ENCODE measurements around the gene PTPRR.
A peak's percentile ranks its signal among the peaks of the same experiment; 100 is the strongest.

The PTPRR gene

GRCh38 chr12:70908978-70909377, 11.6 kb downstream of the PTPRR start:
- DNase-seq: no peak

DNA sequence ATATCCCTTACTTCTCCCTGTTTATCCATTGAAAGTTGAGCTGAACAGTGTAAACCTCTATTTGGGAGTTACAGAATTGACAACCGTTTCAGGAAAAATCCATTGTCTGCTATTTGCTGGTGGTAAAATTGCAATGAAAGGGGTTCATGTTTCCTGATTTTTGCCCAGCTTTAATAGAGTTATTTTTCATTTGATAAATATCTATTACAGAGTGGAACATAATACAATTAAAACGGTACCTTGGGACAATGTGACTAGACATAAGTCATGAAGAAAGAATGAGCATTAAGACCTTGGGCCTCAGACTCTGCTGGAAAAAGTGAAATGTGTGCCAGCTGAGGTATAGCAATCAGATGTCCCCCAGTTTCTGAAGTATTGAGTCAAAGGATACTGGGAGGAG, 13.1 kb downstream of the PTPRR start:
- no peak for DNase-seq

- DNase-seq: no peak
These were observed 24.6 kb downstream of the PTPRR start for GRCh38 chr12:70895956-70896355.

GRCh38 chr12:70892593-70892992, 27.9 kb downstream of the PTPRR start:
- DNase-seq: no peak

DNA sequence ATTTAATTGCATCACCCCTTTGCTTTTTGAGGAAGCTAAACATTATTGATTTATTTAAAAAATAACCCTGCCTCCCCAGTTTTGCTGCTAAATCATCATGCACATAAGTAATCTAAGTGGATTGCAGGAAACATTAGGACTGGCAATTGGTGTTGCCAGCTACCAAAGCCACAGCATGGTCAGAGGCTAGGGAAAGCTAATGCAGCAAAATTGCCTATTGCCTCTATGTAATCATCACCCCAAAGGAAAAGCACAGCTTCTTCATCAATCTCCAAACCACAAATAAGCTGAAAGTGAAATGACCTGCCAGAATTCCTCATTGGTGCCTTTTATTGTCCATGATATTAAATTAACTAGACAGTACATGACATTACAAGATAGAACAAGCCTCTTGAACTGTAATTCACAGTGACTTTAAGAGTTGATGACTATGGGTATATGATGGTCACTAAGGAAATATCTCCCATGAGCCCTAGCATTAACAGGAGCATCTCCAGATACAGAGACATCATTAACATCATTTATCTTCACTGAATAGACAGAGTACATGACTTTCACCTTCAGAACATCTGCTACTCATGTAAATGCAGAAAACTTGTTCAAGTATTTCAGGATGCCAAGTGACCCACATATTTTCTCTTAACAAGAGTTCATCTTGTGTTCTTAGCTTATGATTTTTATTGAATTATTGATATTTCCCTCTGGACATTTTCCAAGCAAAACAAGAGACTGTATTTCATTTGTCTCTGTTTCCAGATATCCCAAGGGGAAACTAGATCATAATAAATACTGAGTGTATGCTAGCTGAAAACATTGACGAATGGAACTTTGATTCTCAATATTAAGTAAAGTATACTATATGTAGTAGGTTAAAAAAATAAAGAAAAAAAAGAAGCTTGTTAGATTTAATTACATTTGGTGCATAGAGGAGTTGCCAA, 29.4 kb downstream of the PTPRR start:
- DNase-seq: no peak

DNA sequence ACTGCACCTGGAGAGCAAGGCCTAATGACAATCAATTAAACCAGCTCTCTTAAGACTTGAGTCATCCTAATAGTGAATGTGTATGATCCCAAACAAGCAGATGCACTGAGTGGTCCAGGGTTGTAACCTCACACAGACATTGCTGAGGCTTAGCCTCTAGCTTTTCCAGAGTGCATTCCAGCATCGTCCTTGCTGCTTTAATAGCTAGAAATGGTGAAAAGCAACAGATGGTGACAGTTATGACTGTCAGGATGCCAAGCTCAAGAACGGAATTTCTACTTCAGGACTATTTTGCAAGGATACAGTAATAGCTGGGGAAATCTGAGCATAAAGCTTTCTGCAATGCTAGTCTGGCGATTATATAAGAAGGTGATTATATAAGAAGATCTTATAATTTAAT, 34.6 kb downstream of the PTPRR start:
- DNase-seq: no peak

- DNase-seq: no peak
These were observed 36.7 kb downstream of the PTPRR start for GRCh38 chr12:70883855-70884254.

- DNase-seq: no peak
These were observed 39.8 kb downstream of the PTPRR start for GRCh38 chr12:70880744-70881143.

DNA sequence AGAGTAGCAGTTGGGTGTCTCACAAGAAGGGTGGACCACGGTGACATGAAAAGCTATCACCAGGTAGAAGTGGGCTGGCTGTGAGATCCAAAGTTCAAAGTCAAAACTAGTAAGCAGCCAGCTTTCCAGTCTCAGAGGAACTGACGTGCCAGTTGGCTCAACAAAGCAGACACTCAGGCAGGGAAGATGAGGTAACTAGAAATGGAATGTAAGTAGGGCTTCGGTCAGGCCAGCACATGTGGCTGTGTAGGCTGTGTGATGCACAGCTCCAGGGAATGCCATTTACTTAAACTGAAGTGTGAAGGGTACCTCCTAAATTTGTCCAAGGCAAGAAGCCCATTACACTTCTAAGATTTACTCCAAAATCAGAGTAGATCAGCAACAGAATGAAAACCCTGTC, 43.6 kb downstream of the PTPRR start:
- DNase-seq: no peak

DNA sequence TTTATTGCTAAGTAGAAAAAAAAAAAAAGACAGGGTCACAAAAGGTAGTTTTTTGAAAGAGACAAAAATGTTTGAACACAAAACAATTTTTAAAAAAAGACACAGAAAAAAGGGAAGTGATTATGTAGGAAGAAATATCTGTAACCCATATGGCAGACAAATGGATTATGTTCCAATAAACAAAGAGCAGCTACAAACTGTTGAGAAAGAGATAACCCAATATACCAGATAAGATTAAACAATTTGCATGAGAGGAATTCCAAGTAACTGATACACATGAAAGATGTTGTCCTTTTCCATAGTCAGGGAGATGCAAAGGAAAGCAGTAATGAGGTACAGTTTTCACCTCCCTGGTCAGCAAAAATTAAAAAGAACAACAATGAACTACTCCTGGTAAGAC, 44.9 kb downstream of the PTPRR start:
- no peak for DNase-seq

DNA sequence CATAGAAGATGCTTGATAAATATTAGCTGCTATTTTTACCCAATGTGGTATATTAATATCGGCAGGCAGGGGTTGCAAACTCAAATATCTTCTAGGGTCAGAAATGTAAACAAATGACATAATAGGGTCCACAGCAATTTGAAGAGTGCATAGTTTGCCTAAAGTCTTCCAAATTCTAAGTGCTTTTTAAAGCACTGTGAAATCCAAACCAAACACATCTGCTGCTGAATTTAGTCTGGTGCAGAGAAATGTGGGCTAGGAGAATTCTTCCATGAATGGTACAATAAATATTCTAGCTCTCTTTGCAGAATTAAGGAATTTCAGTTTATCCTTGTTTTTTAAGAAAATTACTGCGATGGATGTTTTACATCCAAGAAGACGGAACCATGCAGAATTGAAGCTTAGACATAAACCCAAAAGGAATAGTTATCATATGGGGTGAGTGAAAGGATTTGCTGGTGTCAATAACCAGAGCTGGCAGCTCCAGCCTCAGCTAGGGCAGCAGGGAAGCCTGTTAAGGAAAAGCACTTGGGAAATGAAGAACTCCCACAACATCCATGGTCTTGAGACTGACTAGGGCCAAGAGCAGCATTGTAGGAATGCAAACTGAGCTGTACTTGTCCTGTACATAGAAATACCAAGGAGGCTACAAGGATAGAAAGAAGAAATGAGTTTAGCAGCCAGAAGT, 65.5 kb downstream of the PTPRR start:
- DNase-seq: no peak

DNA sequence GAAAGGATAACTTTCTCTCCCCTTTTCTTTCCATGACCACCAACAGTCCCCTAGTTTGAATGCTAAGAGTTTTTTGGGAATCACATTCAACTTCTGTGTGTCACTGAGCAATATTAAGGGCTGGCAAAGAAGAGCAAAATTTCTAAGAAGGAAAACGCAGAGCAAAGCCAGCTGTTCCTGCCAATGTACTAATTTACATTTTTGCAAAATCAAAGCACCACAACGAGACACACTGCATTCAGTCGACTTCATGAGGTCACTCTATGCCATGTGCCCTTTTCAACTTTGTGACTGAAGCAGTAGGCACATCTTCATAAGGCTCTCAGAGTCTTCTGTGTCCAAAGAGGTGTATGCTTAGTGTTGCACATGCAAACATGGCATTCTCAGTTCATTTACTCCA, 66.4 kb downstream of the PTPRR start:
- no peak for DNase-seq

DNA sequence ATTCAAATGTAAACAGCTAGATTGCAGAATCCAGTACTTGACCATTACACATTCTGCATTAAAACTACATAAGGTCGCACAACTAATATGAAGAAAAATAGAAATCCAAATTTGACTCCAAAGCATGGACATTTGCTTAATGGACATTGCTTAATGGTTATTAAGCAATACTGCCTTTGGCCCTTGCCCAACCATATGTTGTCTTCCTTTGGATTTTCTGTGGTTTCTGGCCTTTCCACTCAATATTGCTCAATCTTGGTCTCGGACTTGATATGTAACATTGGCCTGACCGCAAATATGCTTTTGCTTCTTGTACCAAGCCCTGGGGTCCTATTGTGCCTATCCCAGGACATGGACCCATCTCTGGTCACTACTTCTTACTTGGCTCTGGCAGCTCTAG, 67.2 kb downstream of the PTPRR start:
- no peak for DNase-seq

- DNase-seq: no peak
These were observed 68.0 kb downstream of the PTPRR start for GRCh38 chr12:70852416-70853150.

GRCh38 chr12:70849265-70849960, 71.1 kb downstream of the PTPRR start:
- peak; percentile 10 for DNase-seq

DNA sequence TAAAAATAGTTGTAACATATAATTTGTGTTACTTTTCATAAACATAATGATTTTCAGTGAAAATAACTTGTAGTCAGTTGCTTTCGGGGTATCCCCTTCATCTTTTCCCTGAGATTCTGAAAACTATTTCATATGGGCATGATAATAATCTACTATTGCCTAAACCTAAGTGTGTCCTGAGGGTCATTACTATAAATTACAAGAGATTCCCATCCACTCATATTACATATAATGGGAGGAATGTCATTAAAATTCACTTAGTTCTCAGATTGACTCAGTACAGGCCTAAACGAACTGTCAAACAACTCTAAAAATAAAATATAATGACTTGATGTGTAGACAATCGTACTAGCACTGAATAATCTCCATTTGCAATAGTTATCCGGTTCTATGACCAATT, 72.7 kb downstream of the PTPRR start:
- no peak for DNase-seq

DNA sequence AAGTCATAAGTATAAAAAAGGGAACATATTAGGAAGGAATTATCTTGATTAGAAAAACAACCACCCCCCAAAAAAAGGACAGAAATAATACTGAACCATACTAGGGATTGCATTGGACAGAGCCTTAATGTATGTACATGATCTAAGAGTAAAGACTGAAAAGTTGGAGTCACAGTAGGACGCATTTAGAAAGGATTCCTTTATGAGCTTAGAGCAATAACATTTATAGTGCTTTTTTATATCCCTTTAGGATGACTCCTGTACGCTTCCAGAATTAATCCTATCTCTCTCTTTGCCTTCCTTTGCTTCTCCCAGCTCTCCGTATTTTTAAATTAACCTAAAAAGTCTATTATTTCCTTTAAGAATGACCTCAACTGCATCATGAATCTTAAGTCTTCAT, 75.3 kb downstream of the PTPRR start:
- no peak for DNase-seq

- no peak for DNase-seq
These were observed 77.2 kb downstream of the PTPRR start for GRCh38 chr12:70843363-70843762.

DNA sequence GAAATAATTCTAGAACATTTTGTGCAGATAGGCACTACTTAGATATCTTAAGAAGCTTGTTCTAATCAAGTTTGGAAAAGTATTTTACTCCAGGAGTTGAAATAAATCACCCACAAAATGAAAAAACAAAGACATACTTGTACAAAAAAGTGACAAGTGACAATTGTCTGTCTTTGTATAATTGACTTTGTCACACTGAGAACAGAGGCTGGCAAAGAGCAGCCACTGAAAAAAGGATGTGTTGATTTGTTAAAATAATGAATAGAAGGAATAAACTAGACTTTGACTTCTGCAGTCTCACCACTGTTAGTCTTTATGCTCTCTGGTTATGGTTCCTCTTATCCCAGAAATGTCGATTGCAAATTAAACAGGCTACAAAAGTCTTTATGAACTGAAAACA, 77.6 kb downstream of the PTPRR start:
- DNase-seq: no peak

DNA sequence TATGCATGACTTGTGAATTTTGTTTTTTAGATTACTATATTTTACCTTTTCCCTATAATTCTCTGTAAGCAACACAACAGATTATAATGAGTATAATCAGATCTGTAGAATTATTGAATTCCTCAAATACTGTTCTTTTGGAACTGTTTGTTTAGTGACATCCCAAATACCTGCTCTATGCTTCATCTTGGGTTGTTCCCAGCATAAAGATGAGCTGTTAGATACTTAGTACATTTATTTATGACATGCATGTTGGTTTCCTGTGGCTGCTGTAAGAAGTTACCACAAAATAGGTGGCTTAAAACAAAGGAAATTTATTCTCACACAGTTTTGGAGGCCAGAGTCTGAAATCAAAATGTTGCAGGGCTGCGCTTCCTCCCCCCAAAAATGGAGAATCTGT, 78.4 kb downstream of the PTPRR start:
- no peak for DNase-seq

DNA sequence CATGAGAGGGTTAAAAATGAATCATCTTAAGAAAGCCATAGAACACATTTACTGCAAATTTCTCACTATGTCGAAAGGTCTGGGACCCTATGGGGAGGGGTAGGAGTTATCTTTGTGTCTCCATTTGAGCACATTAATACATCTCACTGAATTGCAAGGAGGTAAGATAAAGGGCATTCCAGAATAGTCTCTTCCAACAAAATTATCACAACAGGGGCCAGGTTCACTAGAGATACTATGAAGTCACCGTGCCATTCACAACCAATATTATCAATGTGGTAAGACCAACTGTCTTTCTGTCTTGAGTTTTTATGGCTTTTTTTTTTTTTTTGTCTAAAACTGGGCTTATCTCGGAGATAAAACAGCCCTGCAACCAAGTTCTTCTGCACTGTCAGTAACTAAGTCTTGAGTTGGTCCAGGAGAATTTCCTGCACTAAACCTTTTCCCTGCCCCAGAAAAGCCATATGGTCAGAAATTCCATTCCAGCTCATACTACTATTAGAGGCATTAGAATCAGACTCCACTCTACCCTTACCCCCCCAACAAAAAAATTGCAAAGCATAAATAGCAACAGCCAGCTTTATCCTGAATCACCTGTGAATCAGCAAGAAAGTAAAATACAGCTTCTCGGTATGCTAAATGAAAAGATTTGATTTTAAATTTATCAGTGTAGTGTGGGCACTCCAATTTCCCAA, 79.7 kb downstream of the PTPRR start:
- no peak for DNase-seq

DNA sequence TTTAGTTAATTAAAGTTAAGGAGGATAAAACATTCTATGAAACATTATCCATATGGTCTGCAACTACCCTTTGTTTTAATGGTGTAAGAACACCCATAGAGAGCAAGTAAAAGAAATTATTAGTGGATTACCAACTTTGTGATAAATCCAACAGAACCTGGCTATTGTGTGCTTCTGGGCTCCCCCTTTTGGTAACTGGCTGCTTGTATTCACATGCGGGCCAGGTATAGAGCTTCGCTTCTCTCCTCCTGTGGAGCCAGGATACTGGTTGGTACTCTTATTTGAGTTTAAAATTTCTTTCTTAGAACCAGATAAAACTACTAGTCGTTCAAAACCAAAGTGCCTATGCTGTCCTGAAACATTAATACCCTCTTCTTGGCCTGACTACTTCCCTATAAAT, 81.0 kb downstream of the PTPRR start:
- no peak for DNase-seq
